Mucosa of descending colon (tissue), 3 donors: ENCODE measurements around the gene PCK1. TPM values are rescaled to one million over a fixed set of nuclear protein-coding genes. Genes with fewer than 3 reads are reported as not detected.
A peak's percentile ranks its signal among the peaks of the same experiment; 100 is the strongest.

ENCODE experiments used
- ATAC-seq: fragments of 200-7000 bp; cut with Tn5 transposase; one replicate; pipeline ENCODE4 v1.9.1; 2020; ENCODE audit warnings: mild to moderate bottlenecking, moderate library complexity
- DNase-seq, 3 donors: peaks; one replicate each; pipeline ENCODE4 v3.0.0-alpha.2; 2020
- H3K36me3 ChIP-seq: fragments of 200-600 bp; one replicate; pipeline ENCODE4 v1.8.0; 2021; ENCODE audit warnings: low read depth, mild to moderate bottlenecking
- H3K4me1 ChIP-seq: fragments of 200-600 bp; one replicate; pipeline ENCODE4 v1.8.0; 2021; ENCODE audit warnings: low read depth, mild to moderate bottlenecking
- H3K4me3 ChIP-seq: fragments of 200-600 bp; one replicate; pipeline ENCODE4 v1.8.0; 2021; ENCODE audit warnings: mild to moderate bottlenecking
- H3K9me3 ChIP-seq: fragments of 200-600 bp; one replicate; pipeline ENCODE4 v1.8.0; 2021; ENCODE audit warnings: mild to moderate bottlenecking
- CTCF ChIP-seq: fragments of 200-600 bp; IDR thresholded peaks from one replicate; pipeline ENCODE4 v1.8.0; 2022; ENCODE audit warnings: antibody characterized with exemption, mild to moderate bottlenecking
- intact Hi-C, 2 donors: fragments of 100-400 bp; cut with DNase I in 1 of 2; cut with micrococcal nuclease in 1 of 2; formaldehyde crosslinking; loops; one replicate each; pipeline versions ENCODE4 v1.11.0 to v1.11.1; 2022; cut with DNase I, micrococcal nuclease
- total RNA-seq, 3 donors: library from RNA; stranded (reverse); fragmentation: NEBNext Ultra II Directional in 2 of 3; extraction: Animal tissue kit (Norgen Biotek cat#: 25700) in 2 of 3; gene quantifications; one replicate each; pipeline versions ENCODE4 v1.2.1 to v1.2.4, GENCODE V29; 2021 to 2023
- donor health status: DM: no; HTN: no; CAD: no; lungs with moderate emphysema.
- donor health status: DM: no; HTN: no; CAD: no.
- donor health status: DM: no; HTN: yes; CAD: no.

The PCK1 gene
- total RNA-seq, 3 donors from 2014 or later, result 134 to 467 (median 136) TPM

GRCh38 chr20:57615445-57615811, 54.5 kb downstream of the PCK1 start:
- H3K9me3 ChIP-seq, result no peaks in the 10 kb centered on the region
- intact Hi-C loops, result no loop called here

GRCh38 chr20:57616143-57616951, 55.4 kb downstream of the PCK1 start:
- intact Hi-C loops, result no loop called here
- no peak for TF ChIP-seq CTCF
- Histone ChIP-seq H3K9me3 (no peaks in the 10 kb centered on the region), H3K4me3 (no peak overlapping the region), H3K36me3 (no peaks in the 10 kb centered on the region), H3K4me1 (peaks cover 11% of the 10 kb centered on the region)
- peak in 1 of 3 donors; percentile 46 for DNase-seq
- ATAC-seq, result no peak

More at GRCh38 chr20:57615445-57615811, 54.5 kb downstream of the PCK1 start:
- TF ChIP-seq CTCF, result no peak
- DNase-seq, result no peak
- Histone ChIP-seq H3K4me3 (no peak overlapping the region), H3K4me1 (peaks cover 5% of the 10 kb centered on the region), H3K36me3 (no peaks in the 10 kb centered on the region)
- ATAC-seq, result no peak

GRCh38 chr20:57617079-57617795, 56.3 kb downstream of the PCK1 start:
- Histone ChIP-seq H3K36me3 (no peaks in the 10 kb centered on the region), H3K9me3 (no peaks in the 10 kb centered on the region), H3K4me3 (no peak overlapping the region), H3K4me1 (peaks cover 11% of the 10 kb centered on the region)
- ATAC-seq, result no peak
- DNase-seq, result peak in 1 of 3 donors; percentile 50
- intact Hi-C loops, result no loop called here
- TF ChIP-seq CTCF, result no peak

Other genes starting within 250 kb of the PCK1 start
- gene SPO11, start 231.3 kb upstream of the PCK1 start, total RNA-seq, result not detected
- gene RAE1, start 209.9 kb upstream of the PCK1 start, total RNA-seq, result 10 to 100 TPM; 17.6 to 21.0 (median 19.9) TPM
- gene RBM38, start 169.7 kb upstream of the PCK1 start, total RNA-seq, result 10 to 100 TPM; 29.5 to 85.5 (median 36.8) TPM
- not detected for gene CTCFL, start 36.0 kb upstream of the PCK1 start, total RNA-seq
- gene ZBP1, start 59.3 kb downstream of the PCK1 start, total RNA-seq, result 10 to 100 TPM in 1 of 3 donors, 1 to 10 TPM in 2; 1.8 to 12.8 (median 3.6) TPM
- 10 to 100 TPM; 18.5 to 35.5 (median 23.5) TPM for gene PMEPA1, start 148.9 kb downstream of the PCK1 start, total RNA-seq